NCI-H524 (cell line): ENCODE data around the gene OSTC.
"Not testable (repeated sequence)": the region's sequence is repeated elsewhere in the genome, so short reads cannot be mapped to it uniquely, and the experiment has no call there.

Source experiments
- DNase-seq, 2 experiments: peaks; one replicate each; lab custom pipeline; 2025; lab: John Stamatoyannopoulos, UW

Gene OSTC

GRCh38 chr4:108646706-108647105, 3.7 kb upstream of the OSTC start:
- no peak for DNase-seq

DNA sequence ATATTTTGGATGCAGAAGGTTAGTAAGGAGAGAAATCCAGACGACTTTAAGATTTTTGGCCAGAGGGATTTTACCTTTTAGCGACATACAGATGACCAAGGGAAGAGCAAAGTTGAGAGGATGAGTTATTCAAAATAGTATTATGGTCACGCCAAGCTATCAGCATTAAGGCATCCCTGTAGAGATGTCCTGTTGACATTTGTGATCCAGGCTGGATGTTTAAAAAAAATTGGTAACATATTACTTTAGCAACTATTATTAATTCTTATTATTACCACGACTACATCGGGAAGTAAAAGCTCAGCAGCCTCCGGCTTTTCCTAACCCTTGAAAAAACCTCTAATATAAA, 562 bp upstream of the OSTC start:
- no peak for DNase-seq

GRCh38 chr4:108651014-108651791, 804 bp downstream of the OSTC start:
- DNase-seq = no peak

GRCh38 chr4:108662629-108663028, 12.2 kb downstream of the OSTC start:
- DNase-seq = no peak

DNA sequence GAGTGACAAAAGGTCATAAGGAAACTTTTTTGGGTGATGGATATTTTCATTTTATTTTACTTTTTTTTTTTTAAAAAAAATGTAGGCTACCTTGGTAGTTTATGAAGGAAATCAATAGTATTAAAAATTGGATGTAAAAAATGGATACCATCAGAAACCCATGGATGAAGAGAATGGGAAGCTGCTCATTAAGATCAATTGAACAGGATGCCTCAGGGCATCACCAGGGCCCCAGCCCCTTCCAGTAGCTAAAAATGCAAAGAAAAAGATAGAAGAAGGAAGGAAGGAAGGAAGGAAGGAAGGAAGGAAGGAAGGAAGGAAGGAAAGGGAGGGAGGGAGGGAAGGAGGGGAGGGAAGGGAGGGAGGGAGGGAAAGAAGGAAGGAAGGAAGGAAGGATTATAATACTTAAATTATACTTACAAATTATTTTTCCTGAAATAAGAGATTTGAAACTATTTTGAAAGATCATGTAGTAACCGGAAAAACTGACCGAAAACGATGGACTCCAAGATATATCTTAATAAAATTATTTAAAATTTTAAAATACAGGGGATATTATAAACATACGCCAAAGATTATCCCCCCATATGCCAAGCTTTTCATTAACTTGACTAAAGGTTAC, 24.1 kb downstream of the OSTC start:
- no peak for DNase-seq

- no peak for DNase-seq
These were observed 31.0 kb downstream of the OSTC start for GRCh38 chr4:108681321-108681809.

DNA sequence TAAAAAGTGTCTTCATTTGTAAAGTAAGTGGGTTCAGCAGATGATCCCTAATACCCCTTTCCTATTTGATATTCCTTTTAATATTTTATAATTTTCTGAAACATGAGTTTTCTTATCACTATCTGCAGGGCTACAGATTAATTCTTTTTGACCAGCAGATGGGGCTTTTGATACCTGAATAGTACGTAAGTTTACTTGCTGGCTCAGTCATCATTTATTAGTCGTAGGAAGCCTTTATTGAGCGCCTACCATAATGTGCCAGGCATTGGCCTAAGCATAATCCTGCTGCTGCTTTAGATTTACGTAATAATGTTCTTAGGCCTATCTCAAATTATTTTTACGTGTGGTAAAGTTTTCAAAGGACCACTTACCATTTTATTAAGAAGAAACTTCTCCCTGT, 33.1 kb downstream of the OSTC start:
- DNase-seq = peak in 1 of 2 experiments; percentile 1

- DNase-seq = no peak
These were observed 34.8 kb downstream of the OSTC start for GRCh38 chr4:108685036-108685686.

GRCh38 chr4:108690738-108691137, 40.3 kb downstream of the OSTC start:
- DNase-seq = no peak

GRCh38 chr4:108693211-108693610, 42.8 kb downstream of the OSTC start:
- no peak for DNase-seq

DNA sequence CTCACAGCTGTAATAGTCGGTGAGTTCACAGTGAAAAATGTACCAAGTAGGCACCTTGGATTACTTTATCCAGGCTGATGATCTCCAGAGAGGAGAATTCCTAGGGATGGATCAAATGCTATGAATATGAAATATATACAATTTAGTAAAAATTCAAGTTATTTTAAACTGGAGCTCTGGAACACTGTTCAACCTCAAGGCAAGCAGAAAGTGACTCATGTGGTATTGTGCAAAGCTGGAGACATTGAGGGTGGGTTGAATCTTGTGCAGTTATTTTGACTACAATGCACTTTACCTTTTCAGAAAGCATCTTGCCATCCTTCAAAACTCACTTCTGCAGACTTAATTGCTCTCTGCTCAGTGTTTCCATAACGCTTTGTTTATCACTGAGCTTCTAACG, 43.4 kb downstream of the OSTC start:
- no peak for DNase-seq

- DNase-seq = no peak
These were observed 44.0 kb downstream of the OSTC start for GRCh38 chr4:108694423-108694822.

DNA sequence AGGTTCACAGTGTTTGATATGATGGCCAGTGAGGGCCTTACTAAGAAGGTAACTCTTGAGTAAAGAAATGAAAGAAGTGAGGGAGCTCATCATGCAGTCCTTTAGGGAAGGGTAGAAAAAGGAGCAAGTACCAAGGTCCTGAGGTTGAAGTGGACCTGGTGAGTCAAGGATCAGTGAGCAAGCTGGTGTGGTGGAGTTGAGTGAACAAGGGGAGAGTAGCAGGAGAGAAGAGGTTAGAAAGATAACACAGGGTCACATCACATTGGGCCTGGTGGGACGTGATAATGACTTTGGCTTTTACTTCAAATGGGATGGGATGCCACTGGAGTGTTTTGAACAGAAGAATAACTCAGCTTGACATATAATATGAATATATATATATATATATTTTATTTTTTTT, 44.7 kb downstream of the OSTC start:
- DNase-seq = no peak

DNA sequence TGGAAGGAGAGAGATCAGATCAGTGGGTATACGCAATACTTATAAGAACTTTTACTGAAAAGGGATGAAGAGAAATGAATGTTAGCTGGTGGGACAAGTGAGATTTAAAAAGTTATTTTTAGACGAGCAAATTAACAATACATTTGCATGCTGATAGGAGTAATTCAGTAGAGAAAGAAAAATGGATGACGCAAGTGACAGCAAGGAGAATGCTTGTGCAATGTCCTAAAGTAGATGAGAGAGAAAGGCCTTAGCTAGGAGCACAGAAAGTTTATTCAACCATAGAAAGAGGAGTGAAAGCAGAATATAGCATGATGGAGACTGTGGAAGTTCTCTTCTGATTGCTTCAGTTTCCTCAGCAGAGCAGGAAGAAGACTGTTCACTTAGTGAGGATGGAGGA, 45.8 kb downstream of the OSTC start:
- DNase-seq = no peak

DNA sequence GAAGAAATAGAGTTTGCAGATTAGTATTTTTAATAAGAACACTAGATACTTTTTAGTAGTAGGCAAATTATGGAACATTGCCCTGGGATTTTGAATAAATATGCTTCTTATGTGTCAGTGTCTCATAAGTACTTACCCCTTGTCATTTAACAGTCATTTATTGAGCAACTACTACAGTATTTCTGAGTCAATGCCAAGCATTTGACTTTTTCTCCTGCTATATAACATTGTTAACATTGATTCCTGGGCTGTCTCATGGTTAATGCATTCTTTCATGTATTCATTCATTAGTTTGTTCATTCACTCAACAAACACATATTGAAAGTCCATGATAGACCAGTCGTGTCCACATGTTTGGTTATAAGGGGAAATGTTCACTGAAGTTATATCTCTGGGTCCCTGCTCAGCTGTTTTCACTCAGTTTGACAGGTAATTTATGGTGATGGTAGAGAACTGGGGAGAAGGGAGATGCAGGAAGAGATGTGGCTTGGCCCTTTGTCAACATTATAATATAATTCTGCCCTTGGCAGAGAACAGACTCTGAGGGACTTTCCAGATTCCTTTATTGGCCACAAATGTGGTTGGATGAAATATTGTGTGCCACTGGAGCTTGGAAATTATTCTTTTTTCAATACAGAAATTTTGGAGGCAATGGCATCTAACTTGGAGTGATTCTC, 49.8 kb downstream of the OSTC start:
- DNase-seq = no peak

- no peak for DNase-seq
These were observed 52.6 kb downstream of the OSTC start for GRCh38 chr4:108702960-108703359.

DNA sequence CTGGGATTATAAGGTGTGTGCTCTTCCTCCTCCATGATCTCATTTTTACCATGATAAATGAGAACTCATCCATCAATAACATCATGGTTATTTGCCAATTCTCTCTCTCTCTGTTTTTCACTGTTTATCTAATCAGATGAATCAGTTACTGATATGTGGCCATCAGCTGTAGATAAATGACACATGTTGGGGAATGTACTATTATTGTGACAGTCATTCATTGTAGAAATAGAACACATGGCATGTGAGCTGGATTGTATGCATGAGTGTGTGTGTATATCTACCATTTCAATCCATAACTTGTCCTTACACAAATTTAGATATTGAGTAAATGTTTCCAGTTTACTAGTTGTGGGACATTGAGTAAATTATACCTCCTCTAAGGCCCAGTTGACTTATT, 53.0 kb downstream of the OSTC start:
- DNase-seq = no peak

- DNase-seq = no peak
These were observed 53.6 kb downstream of the OSTC start for GRCh38 chr4:108703966-108704365.

GRCh38 chr4:108706289-108706688, 55.9 kb downstream of the OSTC start:
- no peak for DNase-seq

DNA sequence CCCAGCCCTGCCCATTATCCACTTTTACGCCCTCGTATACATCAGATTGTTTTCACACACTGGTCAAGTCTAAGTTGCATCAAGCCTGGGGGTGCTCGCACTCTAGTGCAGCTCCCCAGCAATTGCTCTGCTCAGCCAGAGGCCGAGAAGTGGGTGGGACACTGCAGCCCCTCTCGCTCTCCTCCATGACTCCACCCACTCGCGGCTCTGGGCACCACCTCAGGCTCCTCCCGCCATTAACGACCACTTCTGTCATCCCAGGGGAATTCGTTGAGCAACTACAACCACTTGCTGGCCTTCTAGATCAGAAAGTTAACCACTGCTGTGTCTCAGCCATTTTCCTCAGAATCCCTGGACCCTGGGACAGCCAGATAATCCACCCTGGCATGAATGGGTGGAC, 58.8 kb downstream of the OSTC start:
- no peak for DNase-seq

GRCh38 chr4:108709722-108710121, 59.3 kb downstream of the OSTC start:
- no peak for DNase-seq

- DNase-seq = not testable (repeated sequence)
These were observed 60.2 kb downstream of the OSTC start for GRCh38 chr4:108710578-108710977.

- no peak for DNase-seq
These were observed 64.5 kb downstream of the OSTC start for GRCh38 chr4:108714880-108715279.
